H9 (cell line): ENCODE measurements around the gene POU2F2. TPM values are rescaled to one million over a fixed set of nuclear protein-coding genes. Genes with fewer than 3 reads are reported as not detected.

Source experiments
- DNase-seq: peaks from one replicate; pipeline ENCODE4 v3.0.0-alpha.2; 2017
- H2AFZ ChIP-seq: one replicate; pipeline ENCODE4 v1.6.1; 2013; ENCODE audit warnings: mild to moderate bottlenecking, low read length, control low read depth, moderate library complexity
- H2AK5ac ChIP-seq: 2 replicates; pipeline ENCODE4 v1.6.1; 2013; ENCODE audit warnings: low read length, control low read depth, mixed read lengths; ENCODE audit not compliant: insufficient read length
- H2BK120ac ChIP-seq: one replicate; pipeline ENCODE4 v1.6.1; 2013; ENCODE audit warnings: low read depth, mild to moderate bottlenecking, low read length, control low read depth, inconsistent platforms; ENCODE audit not compliant: poor library complexity, severe bottlenecking
- H2BK12ac ChIP-seq: 2 replicates; pipeline ENCODE4 v1.6.1; 2013; ENCODE audit warnings: low read length, control low read depth, mixed read lengths, low read depth; ENCODE audit not compliant: insufficient read length
- H2BK15ac ChIP-seq: 2 replicates; pipeline ENCODE4 v1.6.1; 2013; ENCODE audit warnings: low read depth, low read length, control low read depth
- H2BK20ac ChIP-seq: one replicate; pipeline ENCODE4 v1.6.1; 2013; ENCODE audit warnings: low read depth, mild to moderate bottlenecking, low read length, control low read depth, inconsistent platforms; ENCODE audit not compliant: poor library complexity, severe bottlenecking
- H2BK5ac ChIP-seq: 2 replicates; pipeline ENCODE4 v1.6.1; 2013; ENCODE audit warnings: low read length, control low read depth, mixed read lengths; ENCODE audit not compliant: insufficient read length
- H3K14ac ChIP-seq: 2 replicates; pipeline ENCODE4 v1.6.1; 2013; ENCODE audit warnings: low read length, control low read depth; ENCODE audit not compliant: insufficient read depth
- H3K18ac ChIP-seq: 2 replicates; pipeline ENCODE4 v1.6.1; 2013; ENCODE audit warnings: low read depth, mild to moderate bottlenecking, mixed read lengths, low read length, control low read depth; ENCODE audit not compliant: insufficient read length
- H3K23ac ChIP-seq: 2 replicates; pipeline ENCODE4 v1.6.1; 2013; ENCODE audit warnings: low read length, control low read depth, mixed read lengths, low read depth; ENCODE audit not compliant: insufficient read length
- H3K23me2 ChIP-seq: 2 replicates; pipeline ENCODE4 v1.6.1; 2013; ENCODE audit warnings: low read depth, mild to moderate bottlenecking, mixed read lengths, low read length, control low read depth; ENCODE audit not compliant: insufficient read length, poor library complexity, severe bottlenecking
- H3K27ac ChIP-seq: 2 replicates; pipeline ENCODE4 v1.5.1; 2013; ENCODE audit warnings: low read length, control low read depth, mixed read lengths, low read depth; ENCODE audit not compliant: insufficient read length
- H3K27me3 ChIP-seq: 2 replicates; pipeline ENCODE4 v1.6.1; 2013; ENCODE audit warnings: low read length, control low read depth, inconsistent platforms; ENCODE audit not compliant: insufficient read depth
- H3K4ac ChIP-seq: 2 replicates; pipeline ENCODE4 v1.6.1; 2013; ENCODE audit warnings: low read depth, mild to moderate bottlenecking, control low read depth, inconsistent platforms, low read length, moderate library complexity
- H3K4me1 ChIP-seq: 2 replicates; pipeline ENCODE4 v1.6.1; 2013; ENCODE audit warnings: low read length, control low read depth, inconsistent platforms; ENCODE audit not compliant: insufficient read depth
- H3K4me2 ChIP-seq: 2 replicates; pipeline ENCODE4 v1.6.1; 2013; ENCODE audit warnings: low read length, control low read depth, mixed read lengths; ENCODE audit not compliant: insufficient read length, insufficient read depth
- H3K56ac ChIP-seq: 2 replicates; pipeline ENCODE4 v1.6.1; 2013; ENCODE audit warnings: low read depth, mild to moderate bottlenecking, mixed read lengths, low read length, control low read depth; ENCODE audit not compliant: insufficient read length
- H3K79me1 ChIP-seq: 2 replicates; pipeline ENCODE4 v1.6.1; 2013; ENCODE audit warnings: low read depth, mild to moderate bottlenecking, moderate library complexity, low read length, control low read depth, inconsistent platforms; ENCODE audit not compliant: insufficient read depth, poor library complexity, severe bottlenecking
- H3K79me2 ChIP-seq: 2 replicates; pipeline ENCODE4 v1.6.1; 2013; ENCODE audit warnings: low read length, control low read depth, inconsistent platforms; ENCODE audit not compliant: insufficient read depth
- H3K9ac ChIP-seq: 2 replicates; pipeline ENCODE4 v1.6.1; 2013; ENCODE audit warnings: low read length, control low read depth, mixed read lengths; ENCODE audit not compliant: insufficient read length; ENCODE audit errors: extremely low read depth
- H3K9me3 ChIP-seq: one replicate; pipeline ENCODE4 v1.6.1; 2013; ENCODE audit warnings: low read depth, low read length, inconsistent platforms; ENCODE audit not compliant: control insufficient read depth
- H3T11ph ChIP-seq: one replicate; pipeline ENCODE4 v1.6.1; 2013; ENCODE audit warnings: mild to moderate bottlenecking, low read length, control low read depth, inconsistent platforms
- H4K20me1 ChIP-seq: one replicate; pipeline ENCODE4 v1.6.1; 2013; ENCODE audit not compliant: control insufficient read depth, insufficient read length, insufficient read depth
- H4K5ac ChIP-seq: 2 replicates; pipeline ENCODE4 v1.6.1; 2013; ENCODE audit warnings: low read depth, mild to moderate bottlenecking, mixed read lengths, low read length, control low read depth; ENCODE audit not compliant: insufficient read length
- H4K8ac ChIP-seq: replicated peaks from 2 replicates; pipeline ENCODE4 v1.6.1; 2013; ENCODE audit warnings: low read length, control low read depth, mixed read lengths, low read depth; ENCODE audit not compliant: insufficient read length
- H4K91ac ChIP-seq: 2 replicates; pipeline ENCODE4 v1.6.1; 2013; ENCODE audit warnings: low read depth, mild to moderate bottlenecking, moderate library complexity, mixed read lengths, low read length, control low read depth; ENCODE audit not compliant: insufficient read length
- H3K27ac Mint-ChIP-seq, 3 experiments: 2 replicates in 2 of 3; 3 replicates in 1 of 3; pipeline ENCODE4 v1.8.0; 2020 to 2021; ENCODE audit warnings: mixed read lengths in 3 of 3, mild to moderate bottlenecking in 1 of 3, moderate library complexity in 1 of 3
- H3K27me3 Mint-ChIP-seq: 2 replicates; pipeline ENCODE4 v1.8.0; 2021; ENCODE audit warnings: low read depth, mild to moderate bottlenecking, moderate library complexity, mixed read lengths
- H3K36me3 Mint-ChIP-seq, 3 experiments: 2 replicates in 2 of 3; 3 replicates in 1 of 3; pipeline ENCODE4 v1.8.0; 2020 to 2021; ENCODE audit warnings: low read depth in 3 of 3, mixed read lengths in 3 of 3; ENCODE audit not compliant: insufficient read depth in 1 of 3
- H3K4me1 Mint-ChIP-seq, 2 experiments: 2 replicates each; pipeline ENCODE4 v1.8.0; 2020; ENCODE audit warnings: mixed read lengths in 2 of 2
- H3K4me3 Mint-ChIP-seq, 2 experiments: 2 replicates in 1 of 2; 3 replicates in 1 of 2; pipeline ENCODE4 v1.8.0; 2020 to 2021; ENCODE audit warnings: mild to moderate bottlenecking in 2 of 2, mixed read lengths in 2 of 2, moderate library complexity in 1 of 2
- H3K9me3 Mint-ChIP-seq, 2 experiments: 2 replicates in 1 of 2; 3 replicates in 1 of 2; pipeline ENCODE4 v1.8.0; 2020; ENCODE audit warnings: mild to moderate bottlenecking in 2 of 2, mixed read lengths in 2 of 2, moderate library complexity in 1 of 2
- WGBS: extraction: QIAGEN DNeasy Blood & Tissue Kit; methylation state at CpG from one replicate; pipeline ENCODE4 v1.1.7; 2013; ENCODE audit warnings: missing lambda C conversion rate, low lambda C conversion rate, mixed read lengths; ENCODE audit not compliant: insufficient read length; ENCODE audit errors: extremely low coverage; 5-methylcytosine and 5-hydroxymethylcytosine counted together
- total RNA-seq: library from RNA; stranded (reverse); gene quantifications from 2 replicates; pipeline ENCODE4 v1.2.1, GENCODE V29; 2021
- TF ChIP-seq, protein P1 (sequence below): fragments of 200-600 bp; sonication (generic); conservative IDR thresholded peaks from 3 replicates; pipeline ENCODE4 v1.8.0; 2021; ENCODE audit warnings: antibody characterized with exemption, mild to moderate bottlenecking

POU2F2 gene
- total RNA-seq, 1 experiment from 2014 or later = 2.9 TPM

GRCh38 chr19:42068756-42069571 is 63.3 kb downstream of the POU2F2 start:
- no peak overlapping the region for H2BK15ac ChIP-seq
- H3K56ac ChIP-seq = no peak overlapping the region
- H3K4me2 ChIP-seq = peak overlapping the region; percentile 81
- no peak overlapping the region for H3K14ac ChIP-seq
- no peaks in the 10 kb centered on the region for H4K20me1 ChIP-seq
- H3K4me1 Mint-ChIP-seq = peaks cover 9 to 14% of the 10 kb centered on the region in 2 experiments
- H4K91ac ChIP-seq = no peak overlapping the region
- H3T11ph ChIP-seq = no peak overlapping the region
- peaks cover 3% of the 10 kb centered on the region; the same call in 1 of the 2 replicates for H3K79me2 ChIP-seq
- H3K4me1 ChIP-seq = peaks cover 2% of the 10 kb centered on the region; the same call in 1 of the 2 replicates
- no peak overlapping the region for H2AFZ ChIP-seq
- H3K27ac ChIP-seq = no peak overlapping the region
- H3K23ac ChIP-seq = no peak overlapping the region
- H3K23me2 ChIP-seq = peaks cover 16% of the 10 kb centered on the region
- H3K79me1 ChIP-seq = no peaks in the 10 kb centered on the region
- H3K36me3 Mint-ChIP-seq = peaks cover 8 to 19% (median 14%) of the 10 kb centered on the region in 3 experiments
- no peak overlapping the region for H3K27ac Mint-ChIP-seq
- no peak overlapping the region for H3K4me3 Mint-ChIP-seq
- H3K9ac ChIP-seq = peak overlapping the region; percentile 46
- no peak overlapping the region for H2BK12ac ChIP-seq
- DNase-seq = no peak
- H3K18ac ChIP-seq = no peak overlapping the region
- no peak overlapping the region for H4K5ac ChIP-seq
- H2BK120ac ChIP-seq = no peak overlapping the region
- no peak overlapping the region for H3K4ac ChIP-seq
- TF ChIP-seq, protein P1, sequence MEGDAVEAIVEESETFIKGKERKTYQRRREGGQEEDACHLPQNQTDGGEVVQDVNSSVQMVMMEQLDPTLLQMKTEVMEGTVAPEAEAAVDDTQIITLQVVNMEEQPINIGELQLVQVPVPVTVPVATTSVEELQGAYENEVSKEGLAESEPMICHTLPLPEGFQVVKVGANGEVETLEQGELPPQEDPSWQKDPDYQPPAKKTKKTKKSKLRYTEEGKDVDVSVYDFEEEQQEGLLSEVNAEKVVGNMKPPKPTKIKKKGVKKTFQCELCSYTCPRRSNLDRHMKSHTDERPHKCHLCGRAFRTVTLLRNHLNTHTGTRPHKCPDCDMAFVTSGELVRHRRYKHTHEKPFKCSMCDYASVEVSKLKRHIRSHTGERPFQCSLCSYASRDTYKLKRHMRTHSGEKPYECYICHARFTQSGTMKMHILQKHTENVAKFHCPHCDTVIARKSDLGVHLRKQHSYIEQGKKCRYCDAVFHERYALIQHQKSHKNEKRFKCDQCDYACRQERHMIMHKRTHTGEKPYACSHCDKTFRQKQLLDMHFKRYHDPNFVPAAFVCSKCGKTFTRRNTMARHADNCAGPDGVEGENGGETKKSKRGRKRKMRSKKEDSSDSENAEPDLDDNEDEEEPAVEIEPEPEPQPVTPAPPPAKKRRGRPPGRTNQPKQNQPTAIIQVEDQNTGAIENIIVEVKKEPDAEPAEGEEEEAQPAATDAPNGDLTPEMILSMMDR = no peak
- H3K27me3 ChIP-seq = no peaks in the 10 kb centered on the region
- no peak overlapping the region for H2BK5ac ChIP-seq
- H2AK5ac ChIP-seq = no peak overlapping the region
- no peak overlapping the region for H4K8ac ChIP-seq
- no peak overlapping the region for H2BK20ac ChIP-seq
- H3K9me3 Mint-ChIP-seq = no peaks in the 10 kb centered on the region
- no peaks in the 10 kb centered on the region; the same call in 1 of the 2 replicates for H3K27me3 Mint-ChIP-seq
- H3K9me3 ChIP-seq = no peaks in the 10 kb centered on the region
- WGBS = no CpG with 5 or more reads among the region's 29 CpGs
